HG02938 (cell line): ENCODE results near the gene TBATA.

ENCODE experiments used
- ATAC-seq: cut with Tn5 transposase; IDR thresholded peaks from one replicate; pipeline ENCODE4 v1.9.1; 2021; ENCODE audit warnings: mild to moderate bottlenecking, moderate library complexity; ENCODE audit not compliant: unreplicated experiment

TBATA gene

GRCh38 chr10:70809011-70809611 is 23.9 kb upstream of the TBATA start:
- ATAC-seq: no peak

DNA sequence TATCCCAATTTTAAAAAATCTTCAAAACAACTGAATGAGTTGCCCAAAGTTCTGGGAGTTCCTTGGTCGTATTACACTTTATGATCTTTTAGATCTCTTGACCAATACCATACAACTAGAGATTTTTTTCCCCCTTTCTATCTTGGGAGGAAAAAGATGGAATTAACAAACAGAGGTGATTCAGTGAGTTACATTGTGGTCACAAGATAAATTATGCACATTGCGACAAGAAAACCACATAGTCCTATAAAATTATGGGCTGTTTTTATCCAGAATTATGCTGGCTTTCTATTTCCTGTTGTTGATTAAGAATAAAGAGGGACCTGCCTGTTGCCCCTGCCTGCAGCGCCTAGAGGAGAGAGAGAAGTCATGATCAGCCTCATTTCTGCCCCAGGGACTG is 22.4 kb upstream of the TBATA start:
- no peak for ATAC-seq

GRCh38 chr10:70806841-70807240 is 21.7 kb upstream of the TBATA start:
- ATAC-seq: no peak

DNA sequence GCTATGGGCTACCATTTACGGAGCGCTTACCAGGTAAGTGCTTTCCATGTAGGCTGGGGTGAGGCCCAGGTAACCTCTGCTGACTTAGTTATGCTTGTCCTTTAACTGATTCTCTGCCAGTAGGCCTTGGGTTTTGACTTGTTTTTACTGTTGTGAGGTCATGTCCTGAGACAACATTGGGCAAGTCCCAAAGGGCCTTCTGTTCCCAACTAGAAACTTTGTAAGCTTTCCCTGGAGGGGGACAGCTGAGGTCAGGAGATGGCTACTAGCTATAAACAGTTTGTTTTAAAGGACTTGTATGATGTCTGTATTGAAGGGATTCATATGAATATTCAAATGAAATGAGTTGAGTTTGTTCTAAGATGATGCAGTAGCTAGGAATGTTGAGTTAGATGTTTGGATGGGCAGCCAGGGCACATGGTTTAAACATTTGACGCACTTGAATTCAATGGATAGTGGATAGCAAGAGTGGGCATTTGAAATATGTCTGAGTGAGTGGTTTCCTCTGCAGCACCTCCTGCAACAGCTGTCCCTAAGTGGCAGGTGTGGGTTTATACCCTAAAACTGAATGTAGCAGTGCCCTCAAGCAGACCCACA is 20.5 kb upstream of the TBATA start:
- ATAC-seq: no peak

- no peak for ATAC-seq
These were observed 19.2 kb upstream of the TBATA start for GRCh38 chr10:70804421-70804808.

- ATAC-seq: no peak
These were observed 18.7 kb upstream of the TBATA start for GRCh38 chr10:70803775-70804420.

DNA sequence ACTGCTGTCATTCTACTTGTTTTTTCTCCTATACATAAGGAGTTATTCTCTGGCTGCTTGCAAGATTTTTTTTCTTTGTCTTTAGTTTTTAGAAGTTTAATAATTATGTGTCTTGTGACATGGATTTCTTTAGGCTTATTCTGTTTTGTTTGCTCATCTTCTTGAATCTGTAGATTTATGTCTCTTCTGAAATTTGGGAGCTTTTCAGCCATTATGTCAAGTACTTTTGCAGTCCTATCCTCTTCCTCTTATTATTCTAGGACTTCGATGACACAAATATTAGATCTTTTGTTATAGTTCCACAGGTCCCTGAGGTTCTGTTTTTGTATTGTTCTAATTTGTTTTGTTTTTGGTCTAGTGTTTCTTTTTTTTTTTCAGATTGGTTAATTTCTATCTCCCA is 16.7 kb upstream of the TBATA start:
- no peak for ATAC-seq

GRCh38 chr10:70799124-70799523 is 13.9 kb upstream of the TBATA start:
- ATAC-seq: no peak

GRCh38 chr10:70797840-70798239 is 12.7 kb upstream of the TBATA start:
- ATAC-seq: no peak

GRCh38 chr10:70795613-70796012 is 10.4 kb upstream of the TBATA start:
- ATAC-seq: no peak

DNA sequence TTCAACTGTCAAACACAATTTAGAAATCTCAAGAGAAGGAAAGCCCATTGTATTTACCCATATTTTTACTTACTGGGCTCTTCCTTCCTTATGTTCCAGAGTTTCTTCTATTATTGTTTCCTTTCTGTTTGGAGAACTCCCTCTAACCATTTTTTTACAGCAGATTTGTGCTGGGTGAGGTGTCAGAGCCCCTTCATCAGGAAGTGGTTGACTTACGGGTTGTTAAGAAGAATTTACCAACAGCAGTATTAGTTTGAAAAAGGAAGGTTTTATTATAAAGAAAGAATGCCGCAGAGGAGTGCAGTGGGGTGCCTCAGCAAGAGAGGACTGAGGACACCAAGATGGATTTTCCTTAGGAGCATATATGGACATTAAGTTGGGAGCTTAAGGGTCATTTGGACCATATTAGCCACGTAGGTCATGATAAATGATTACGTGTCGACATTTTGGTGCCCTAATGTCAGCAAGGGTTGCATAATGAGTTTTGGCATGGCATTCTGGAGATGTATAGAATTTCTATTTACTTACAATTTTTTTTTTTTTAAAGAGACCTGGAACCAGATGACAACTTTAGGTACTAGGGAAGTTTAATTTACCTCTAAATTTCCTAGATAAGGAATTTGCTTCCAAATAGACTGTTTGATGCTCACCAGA is 6.3 kb upstream of the TBATA start:
- ATAC-seq: no peak

DNA sequence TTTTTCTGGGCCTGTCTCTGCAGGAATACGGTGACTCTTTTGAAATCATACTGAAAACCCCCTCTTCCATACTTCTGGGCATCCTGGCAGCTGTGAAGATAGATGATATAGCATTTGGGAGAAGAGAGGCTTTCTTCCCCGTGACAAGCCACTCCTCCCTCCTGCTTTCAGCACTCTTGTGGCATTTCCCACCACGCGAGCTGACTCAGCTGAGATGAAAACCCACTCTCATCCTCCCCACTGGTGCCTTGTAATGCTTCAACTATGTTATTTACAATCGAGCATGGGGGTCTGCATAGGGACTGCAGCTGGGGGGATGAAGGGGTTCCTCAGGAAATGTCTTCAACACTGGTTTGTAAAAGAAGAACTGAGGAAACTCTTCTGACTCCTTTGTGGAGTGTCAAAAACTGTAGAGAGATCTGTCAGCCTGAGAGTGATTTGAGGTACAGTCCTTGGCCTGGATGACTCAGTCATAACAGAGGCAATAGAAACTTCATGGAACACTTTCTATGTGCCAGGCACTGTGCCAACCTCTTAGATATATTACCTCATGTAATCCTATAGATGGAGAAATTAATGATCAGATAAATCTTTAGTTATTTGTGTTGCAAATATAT is 1.7 kb upstream of the TBATA start:
- no peak for ATAC-seq

- ATAC-seq: no peak
These were observed 706 bp downstream of the TBATA start for GRCh38 chr10:70784471-70784870.

- ATAC-seq: no peak
These were observed 1.2 kb downstream of the TBATA start for GRCh38 chr10:70784016-70784415.

- ATAC-seq: no peak
These were observed 2.2 kb downstream of the TBATA start for GRCh38 chr10:70782746-70783680.

DNA sequence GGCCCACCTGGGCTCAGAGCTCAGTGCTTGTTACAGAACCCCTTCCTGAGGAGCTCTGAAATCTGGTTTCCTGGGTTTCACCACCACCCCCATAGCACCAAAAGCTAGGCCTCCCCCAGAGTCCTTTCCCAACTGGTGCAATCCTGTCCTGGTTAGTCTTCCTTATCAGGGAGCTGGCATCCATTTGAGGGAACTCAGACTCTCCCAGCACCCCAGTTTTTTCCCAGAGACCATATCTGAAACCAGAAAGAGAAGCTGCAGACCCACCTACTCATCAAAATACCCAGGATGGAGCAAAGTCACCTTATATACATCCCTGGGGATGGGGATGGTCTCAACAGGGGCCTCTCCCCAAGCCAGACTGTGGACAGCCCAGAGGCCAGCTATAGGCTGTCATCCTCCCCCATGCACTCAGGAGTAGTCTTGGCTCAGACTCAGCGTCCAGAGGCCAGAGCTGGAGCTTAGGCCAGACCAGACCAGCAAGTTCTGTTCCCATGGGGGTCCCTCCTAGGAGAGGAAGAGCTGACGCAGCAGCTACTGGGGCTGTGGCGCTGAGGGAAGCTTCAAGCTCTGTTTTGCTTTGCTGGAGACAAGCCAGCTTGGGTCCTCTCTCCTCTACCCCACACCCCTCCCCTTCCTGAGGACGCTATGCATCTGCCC is 3.0 kb downstream of the TBATA start:
- no peak for ATAC-seq

DNA sequence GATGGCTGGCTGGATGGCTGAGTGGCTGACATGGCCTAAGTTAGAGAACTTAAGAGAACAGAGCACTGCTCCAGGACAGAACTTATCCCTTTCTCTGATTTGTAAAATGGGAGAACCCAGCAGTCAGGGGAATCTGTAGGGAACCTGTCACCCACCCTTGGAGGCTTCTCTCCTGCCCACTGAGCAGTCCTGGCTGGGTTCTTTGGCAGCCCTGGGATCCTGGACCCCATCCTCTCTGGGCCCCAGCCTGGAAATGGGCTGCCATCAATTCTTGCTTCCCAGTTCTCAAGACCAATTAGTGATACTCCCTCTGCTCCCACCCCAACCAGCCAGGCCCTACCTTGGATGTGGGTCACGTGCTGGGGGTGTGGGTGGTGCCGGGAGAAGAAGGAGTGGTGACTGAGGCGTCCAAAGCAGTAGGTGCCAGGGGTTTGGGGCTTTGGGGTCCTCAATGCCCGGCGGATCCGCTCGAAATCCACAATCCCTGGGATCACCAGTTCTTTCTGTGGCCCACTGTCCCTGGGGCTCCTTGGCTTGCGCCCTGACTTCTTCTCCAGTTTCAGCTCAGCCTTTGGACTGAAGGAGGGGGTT is 3.6 kb downstream of the TBATA start:
- ATAC-seq: no peak

GRCh38 chr10:70780772-70781171 is 4.4 kb downstream of the TBATA start:
- no peak for ATAC-seq

DNA sequence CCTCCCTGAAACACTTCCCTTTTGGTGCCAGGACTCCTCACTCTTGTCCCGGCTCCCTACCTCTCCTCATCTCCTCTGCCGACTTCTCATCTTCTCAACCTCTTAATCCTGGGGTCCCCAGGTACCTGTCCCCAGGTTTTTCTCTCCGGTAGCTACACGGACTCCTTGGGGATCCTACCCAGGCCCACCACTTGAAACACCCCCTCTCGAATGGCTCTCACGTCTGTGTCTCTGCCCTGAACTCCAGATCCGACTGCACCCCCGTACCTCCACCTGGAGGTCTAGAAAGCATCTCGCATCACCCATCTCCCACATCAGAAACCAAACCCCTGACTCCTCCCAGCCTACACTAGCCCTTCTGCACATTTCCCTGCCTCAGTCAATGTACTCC is 4.8 kb downstream of the TBATA start:
- ATAC-seq: no peak
